ENCODE data around the gene TSPAN9.

DNA sequence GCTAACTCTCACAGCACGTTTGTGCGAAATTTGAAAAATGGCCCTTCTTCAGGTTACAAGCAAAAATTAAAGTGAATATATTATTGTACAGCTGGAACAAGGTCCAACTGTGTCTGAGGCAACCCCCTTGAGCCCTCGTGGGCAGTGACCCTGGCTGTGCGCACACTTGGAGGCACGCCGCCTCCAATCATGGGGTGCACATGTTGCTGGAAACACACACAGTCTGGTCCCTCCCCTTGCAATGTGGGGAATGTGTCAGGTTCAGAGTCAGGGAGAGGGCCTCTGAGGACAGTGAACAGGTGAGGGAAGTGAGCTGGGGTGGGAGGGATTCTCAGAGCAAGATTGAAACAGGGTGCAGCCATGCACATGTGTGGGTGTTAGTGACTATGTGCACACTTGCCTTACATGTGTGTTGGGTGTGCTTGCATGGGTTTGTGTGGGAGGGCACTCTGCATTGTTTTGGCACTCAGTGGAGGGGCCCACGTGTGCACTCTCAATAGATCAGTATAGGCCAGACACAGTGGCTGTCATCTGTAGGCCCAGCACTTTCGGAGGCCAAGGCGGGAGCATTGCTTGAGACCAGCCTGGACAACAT is 9.6 kb downstream of the TSPAN9 start:
- TF ChIP-seq, protein P1, sequence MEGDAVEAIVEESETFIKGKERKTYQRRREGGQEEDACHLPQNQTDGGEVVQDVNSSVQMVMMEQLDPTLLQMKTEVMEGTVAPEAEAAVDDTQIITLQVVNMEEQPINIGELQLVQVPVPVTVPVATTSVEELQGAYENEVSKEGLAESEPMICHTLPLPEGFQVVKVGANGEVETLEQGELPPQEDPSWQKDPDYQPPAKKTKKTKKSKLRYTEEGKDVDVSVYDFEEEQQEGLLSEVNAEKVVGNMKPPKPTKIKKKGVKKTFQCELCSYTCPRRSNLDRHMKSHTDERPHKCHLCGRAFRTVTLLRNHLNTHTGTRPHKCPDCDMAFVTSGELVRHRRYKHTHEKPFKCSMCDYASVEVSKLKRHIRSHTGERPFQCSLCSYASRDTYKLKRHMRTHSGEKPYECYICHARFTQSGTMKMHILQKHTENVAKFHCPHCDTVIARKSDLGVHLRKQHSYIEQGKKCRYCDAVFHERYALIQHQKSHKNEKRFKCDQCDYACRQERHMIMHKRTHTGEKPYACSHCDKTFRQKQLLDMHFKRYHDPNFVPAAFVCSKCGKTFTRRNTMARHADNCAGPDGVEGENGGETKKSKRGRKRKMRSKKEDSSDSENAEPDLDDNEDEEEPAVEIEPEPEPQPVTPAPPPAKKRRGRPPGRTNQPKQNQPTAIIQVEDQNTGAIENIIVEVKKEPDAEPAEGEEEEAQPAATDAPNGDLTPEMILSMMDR (optimal IDR thresholded peaks at IDR 0.05 in 1 of 3, IDR thresholded peaks at IDR 0.05 in 1 of 3, conservative IDR thresholded peaks at IDR 0.05 in 1 of 3; ENCODE audit: extremely low read depth in 1 of 3, insufficient read depth in 2 of 3, low read length in 3 of 3) = no peak
- no peak for TF ChIP-seq EZH2 (IDR thresholded peaks at IDR 0.05; ENCODE audit: low read length)
